Ovary (tissue), 9 donors: ENCODE results near the gene SEMA5A. TPM values are rescaled to one million over a fixed set of nuclear protein-coding genes. Genes with fewer than 3 reads are reported as not detected.

ENCODE experiments used
- DNase-seq, 5 donors: peaks; one replicate each; pipeline ENCODE4 v3.0.0-alpha.2; 2019 to 2020
- H3K27ac ChIP-seq, 2 donors: fragments of 200-600 bp; one replicate each; pipeline versions ENCODE4 v1.5.1 to v1.8.0; 2019 to 2022
- H3K27me3 ChIP-seq: fragments of 200-600 bp; one replicate; pipeline ENCODE4 v1.8.0; 2022
- H3K36me3 ChIP-seq: fragments of 200-600 bp; sonication (generic); one replicate; pipeline ENCODE4 v1.5.1; 2019
- H3K4me1 ChIP-seq: one replicate; pipeline ENCODE4 v1.8.1; 2013; ENCODE audit warnings: mild to moderate bottlenecking, moderate library complexity; ENCODE audit not compliant: insufficient read depth
- H3K4me3 ChIP-seq: fragments of 200-600 bp; sonication (generic); one replicate; pipeline ENCODE4 v1.5.1; 2017
- H3K9me3 ChIP-seq, 2 donors: fragments of 200-600 bp in 1 of 2; sonication (generic) in 1 of 2; one replicate each; pipeline versions ENCODE4 v1.5.1 to v1.8.1; 2013 to 2019; ENCODE audit warnings: mild to moderate bottlenecking in 1 of 2, moderate library complexity in 1 of 2
- EP300 ChIP-seq: sonication (generic); formaldehyde crosslinking; IDR thresholded peaks from one replicate; pipeline ENCODE4 v1.6.1; 2017; ENCODE audit warnings: antibody characterized with exemption
- POLR2A ChIP-seq: fragments of 450-650 bp; IDR thresholded peaks from one replicate; pipeline ENCODE4 v1.6.1; 2017; ENCODE audit warnings: antibody characterized with exemption, mild to moderate bottlenecking, moderate library complexity
- WGBS, 3 donors: extraction: QIAGEN DNeasy Blood & Tissue Kit in 1 of 3; methylation state at CpG; one replicate each; pipeline versions ENCODE4 v1.1.5 to v1.1.7; 2013 to 2017; 5-methylcytosine and 5-hydroxymethylcytosine counted together
- intact Hi-C, 4 donors: fragments of 100-400 bp; cut with DNase I; formaldehyde crosslinking; loops; one replicate each; pipeline versions ENCODE4 v1.11.0 to v1.15.1; 2022 to 2023
- polyA plus RNA-seq, 2 donors: library from polyadenylated mRNA; stranded (reverse); fragments of 200-250 nt in 1 of 2; fragments of 350-450 nt in 1 of 2; fragmentation: Illumina TruSeq in 1 of 2; extraction: RNeasy Lipid Tissue Mini Kit (QIAGEN cat#74804) in 1 of 2; gene quantifications; one replicate each; pipeline ENCODE4 v1.2.3, GENCODE V29; 2013 to 2014
- total RNA-seq, 7 donors: library from RNA; depleted of rRNA in 2 of 7; stranded (reverse); fragments of >200 nt in 2 of 7; fragmentation: NEBNext Ultra II Directional in 3 of 7; extraction: Animal tissue kit (Norgen Biotek cat#: 25700) in 3 of 7; gene quantifications; one replicate each; pipeline versions ENCODE4 v1.1.0 to v1.2.4, GENCODE V29; 2016 to 2023
- TF ChIP-seq, protein P1 (sequence below), 3 donors: fragments of 450-650 bp in 2 of 3; fragments of 200-600 bp in 1 of 3; IDR thresholded peaks; one replicate each; pipeline versions ENCODE4 v1.5.1 to v1.8.0; 2016 to 2022; ENCODE audit warnings: antibody characterized with exemption in 3 of 3, mild to moderate bottlenecking in 1 of 3
- donor health status: DM: no; HTN: no; CAD: no; lungs with moderate emphysema.
- donor health status: DM: no; HTN: no; CAD: no.
- donor health status: Bipolar disorder and iron deficiency.
- donor health status: DM: yes; HTN: yes; CAD: no.
- donor health status: DM: no; HTN: no; CAD: no.
- donor health status: DM: yes; HTN: yes; CAD: no.

SEMA5A gene
- total and polyA plus RNA-seq, 9 donors = 2.0 to 6.6 (median 4.3) TPM

DNA sequence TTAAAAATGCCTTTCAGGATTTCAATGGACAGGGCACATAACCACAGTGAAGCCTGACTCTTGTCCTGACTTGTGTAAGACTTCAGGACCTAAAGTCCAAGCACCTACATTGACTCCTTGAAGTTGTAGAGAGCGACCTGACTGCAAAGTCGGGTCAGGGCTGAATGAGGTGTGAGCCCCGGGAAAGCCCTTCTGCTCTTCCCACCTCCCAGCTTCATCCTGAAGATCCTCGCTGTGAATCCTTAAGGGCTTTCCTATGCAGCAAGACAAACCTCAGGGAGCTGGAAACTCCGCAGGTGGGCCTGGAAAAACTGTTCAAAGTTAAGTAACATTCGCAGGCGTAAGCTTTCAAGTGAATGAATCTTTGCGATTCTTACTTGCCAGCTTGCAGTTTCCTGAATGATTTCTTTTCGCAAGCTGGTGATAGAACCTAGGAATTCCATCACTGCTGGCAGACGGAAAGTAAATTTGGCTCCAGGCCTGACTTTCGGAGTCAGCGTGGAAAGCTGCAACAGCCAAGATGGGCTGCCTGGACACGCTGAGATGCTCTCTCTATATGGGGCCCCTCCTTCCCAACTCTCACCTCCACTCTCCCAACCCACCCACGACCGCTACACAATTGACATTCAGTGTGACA lies 10.9 kb downstream of the SEMA5A start:
- no peaks in the 10 kb centered on the region for H3K9me3 ChIP-seq
- H3K4me3 ChIP-seq = no peak overlapping the region
- H3K4me1 ChIP-seq = no peaks in the 10 kb centered on the region
- WGBS, 3 donors = 40 to 80% (median 58%) methylated on average over 15 of the region's 15 CpGs
- DNase-seq = no peak
- H3K27me3 ChIP-seq = no peaks in the 10 kb centered on the region
- no peaks in the 10 kb centered on the region for H3K36me3 ChIP-seq
- TF ChIP-seq POLR2A (no peak), EP300 (no peak)
- TF ChIP-seq, protein P1, sequence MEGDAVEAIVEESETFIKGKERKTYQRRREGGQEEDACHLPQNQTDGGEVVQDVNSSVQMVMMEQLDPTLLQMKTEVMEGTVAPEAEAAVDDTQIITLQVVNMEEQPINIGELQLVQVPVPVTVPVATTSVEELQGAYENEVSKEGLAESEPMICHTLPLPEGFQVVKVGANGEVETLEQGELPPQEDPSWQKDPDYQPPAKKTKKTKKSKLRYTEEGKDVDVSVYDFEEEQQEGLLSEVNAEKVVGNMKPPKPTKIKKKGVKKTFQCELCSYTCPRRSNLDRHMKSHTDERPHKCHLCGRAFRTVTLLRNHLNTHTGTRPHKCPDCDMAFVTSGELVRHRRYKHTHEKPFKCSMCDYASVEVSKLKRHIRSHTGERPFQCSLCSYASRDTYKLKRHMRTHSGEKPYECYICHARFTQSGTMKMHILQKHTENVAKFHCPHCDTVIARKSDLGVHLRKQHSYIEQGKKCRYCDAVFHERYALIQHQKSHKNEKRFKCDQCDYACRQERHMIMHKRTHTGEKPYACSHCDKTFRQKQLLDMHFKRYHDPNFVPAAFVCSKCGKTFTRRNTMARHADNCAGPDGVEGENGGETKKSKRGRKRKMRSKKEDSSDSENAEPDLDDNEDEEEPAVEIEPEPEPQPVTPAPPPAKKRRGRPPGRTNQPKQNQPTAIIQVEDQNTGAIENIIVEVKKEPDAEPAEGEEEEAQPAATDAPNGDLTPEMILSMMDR (IDR thresholded peaks at IDR 0.05) = no peak
- intact Hi-C loops = no loop called here
- no peak overlapping the region for H3K27ac ChIP-seq

DNA sequence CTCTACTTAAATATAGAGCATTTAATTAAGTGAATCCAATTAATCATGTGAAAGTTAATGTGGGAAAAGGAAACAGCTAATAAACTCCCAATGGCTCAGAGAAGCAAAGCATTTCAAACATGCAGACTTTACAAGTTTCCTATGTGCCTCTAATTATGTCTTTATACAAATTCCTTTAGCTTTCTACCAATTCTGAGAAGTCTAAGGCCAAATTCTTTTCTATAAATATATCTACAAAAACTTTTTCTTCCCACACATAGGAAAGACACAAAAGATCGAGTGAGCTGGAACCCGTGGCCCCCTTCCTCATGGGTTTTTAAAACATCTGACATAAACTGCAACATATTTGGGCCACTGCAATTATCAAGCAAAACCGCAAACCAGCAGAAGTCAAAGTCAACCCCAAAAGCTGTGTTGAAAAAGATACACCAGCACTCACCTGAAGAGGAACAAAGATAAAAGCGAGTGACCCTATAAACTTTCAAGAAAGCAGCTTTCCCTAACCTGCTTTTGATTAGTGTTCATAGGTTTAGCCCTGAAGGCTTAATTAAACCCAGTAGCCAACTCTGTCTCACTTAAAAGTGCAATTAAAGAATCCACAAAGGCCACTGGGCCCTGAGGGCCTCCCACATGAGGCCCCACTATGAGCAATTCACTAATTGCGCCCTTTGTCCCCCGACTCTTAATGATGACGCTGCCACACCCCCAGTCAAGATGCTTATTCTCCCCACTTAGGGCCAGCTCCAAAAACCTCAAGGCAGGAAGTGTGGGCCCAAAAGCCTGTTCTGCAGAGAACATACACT lies 12.1 kb downstream of the SEMA5A start:
- no peaks in the 10 kb centered on the region for H3K36me3 ChIP-seq
- no peaks in the 10 kb centered on the region for H3K9me3 ChIP-seq
- no peaks in the 10 kb centered on the region for H3K4me1 ChIP-seq
- H3K27ac ChIP-seq = no peak overlapping the region
- DNase-seq = no peak
- TF ChIP-seq, protein P1 (IDR thresholded peaks at IDR 0.05) = no peak
- TF ChIP-seq EP300 (no peak), POLR2A (no peak)
- intact Hi-C loops = no loop called here
- no peak overlapping the region for H3K4me3 ChIP-seq
- 70 to 80% (median 74%) methylated on average over 7 of the region's 7 CpGs for WGBS, 3 donors
- H3K27me3 ChIP-seq = no peaks in the 10 kb centered on the region

DNA sequence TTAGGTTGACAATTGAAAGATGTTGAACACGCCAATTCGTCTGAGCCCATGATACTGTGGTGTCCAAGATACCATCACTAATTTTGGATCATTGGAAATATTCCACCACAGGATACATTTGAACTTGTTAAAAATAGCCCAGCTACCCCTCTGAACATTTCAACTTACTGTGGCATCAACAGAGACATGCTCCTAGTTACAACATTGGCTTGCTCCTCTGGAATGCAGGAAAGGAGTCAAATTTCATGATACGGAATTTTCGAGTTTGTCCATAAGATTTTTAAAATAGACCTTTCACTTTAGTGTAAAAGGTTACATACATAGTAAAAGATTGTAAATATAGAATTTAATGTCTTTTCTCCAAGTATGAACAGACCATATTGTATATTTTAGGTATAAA lies 12.8 kb downstream of the SEMA5A start:
- no peak for DNase-seq
- no peaks in the 10 kb centered on the region for H3K9me3 ChIP-seq
- no peak overlapping the region for H3K27ac ChIP-seq
- no peaks in the 10 kb centered on the region for H3K4me1 ChIP-seq
- intact Hi-C loops = no loop called here
- H3K4me3 ChIP-seq = no peak overlapping the region
- WGBS, 3 donors = 53 to 70% (median 61%) methylated on average over 4 of the region's 4 CpGs
- TF ChIP-seq, protein P1 (IDR thresholded peaks at IDR 0.05) = no peak
- TF ChIP-seq EP300 (no peak), POLR2A (no peak)
- H3K27me3 ChIP-seq = no peaks in the 10 kb centered on the region
- no peaks in the 10 kb centered on the region for H3K36me3 ChIP-seq

DNA sequence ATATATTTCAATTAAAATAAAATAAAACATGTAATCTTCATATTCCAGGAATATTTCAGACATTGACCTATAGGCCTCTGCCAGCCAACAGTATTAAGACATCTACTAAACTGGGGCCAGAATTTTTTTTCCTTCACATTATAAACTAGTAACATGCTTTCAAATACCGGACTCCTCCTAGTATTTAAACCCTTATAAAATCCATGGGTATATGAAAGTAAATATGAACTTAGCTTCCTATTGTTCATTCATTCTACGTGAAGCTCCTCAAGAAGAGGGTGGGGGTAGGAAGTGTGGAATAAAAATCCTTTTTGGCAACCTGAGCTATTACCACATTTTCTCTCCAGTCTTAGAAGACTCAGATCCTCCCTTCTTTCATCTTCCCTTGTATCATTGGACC lies 16.4 kb downstream of the SEMA5A start:
- no peak overlapping the region for H3K27ac ChIP-seq
- no peaks in the 10 kb centered on the region for H3K4me1 ChIP-seq
- no peaks in the 10 kb centered on the region for H3K9me3 ChIP-seq
- H3K4me3 ChIP-seq = no peak overlapping the region
- 92 to 97% (median 95%) methylated on average over 2 of the region's 2 CpGs for WGBS, 3 donors
- no peaks in the 10 kb centered on the region for H3K27me3 ChIP-seq
- TF ChIP-seq POLR2A = no peak
- no peak for DNase-seq
- H3K36me3 ChIP-seq = no peaks in the 10 kb centered on the region
- intact Hi-C loops = no loop called here

DNA sequence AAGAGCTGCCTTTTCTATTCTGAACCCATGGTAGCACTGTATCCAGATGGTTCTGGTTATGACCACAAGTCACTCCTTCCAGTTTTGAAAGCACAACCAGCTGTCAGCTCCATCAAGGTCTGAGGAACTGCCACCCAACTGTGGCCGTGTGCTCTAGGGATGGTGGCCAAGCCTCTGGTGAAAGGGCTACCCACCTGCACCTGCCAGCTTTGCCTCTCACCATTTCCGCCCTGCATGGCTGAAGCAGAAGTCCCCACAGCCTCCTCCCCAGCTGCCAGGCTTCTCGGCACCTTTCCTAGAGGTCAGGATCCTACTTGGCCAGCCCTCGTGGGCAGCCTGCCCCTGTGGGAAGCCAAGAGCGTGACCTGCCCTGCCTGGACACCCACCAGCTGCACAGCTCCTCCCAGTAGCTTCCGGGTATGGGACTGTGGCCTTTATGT lies 16.8 kb downstream of the SEMA5A start:
- Histone ChIP-seq H3K4me1 (no peaks in the 10 kb centered on the region), H3K9me3 (no peaks in the 10 kb centered on the region), H3K36me3 (no peaks in the 10 kb centered on the region), H3K27me3 (no peaks in the 10 kb centered on the region), H3K4me3 (no peak overlapping the region), H3K27ac (no peak overlapping the region)
- DNase-seq = no peak
- 71 to 74% (median 72%) methylated on average over 6 of the region's 6 CpGs for WGBS, 3 donors
- TF ChIP-seq EP300 = no peak
- TF ChIP-seq, protein P1 (IDR thresholded peaks at IDR 0.05) = no peak
- no peak for TF ChIP-seq POLR2A
- intact Hi-C loops = no loop called here
